KMS-11 (cell line): ENCODE results near the gene EPS8.

Experiments used
- H2AFZ ChIP-seq: fragments of 200-600 bp; sonication (generic); 2 replicates; pipeline ENCODE4 v1.6.1; 2016; ENCODE audit warnings: antibody characterized with exemption, mixed run types, low read depth
- H3K27ac ChIP-seq: fragments of 200-600 bp; sonication (generic); 2 replicates; pipeline ENCODE4 v1.6.1; 2016; ENCODE audit warnings: mild to moderate bottlenecking, mixed run types
- H3K27me3 ChIP-seq: fragments of 200-600 bp; sonication (generic); 2 replicates; pipeline ENCODE4 v1.6.1; 2017; ENCODE audit warnings: mild to moderate bottlenecking, low read depth, mixed run types, moderate library complexity; ENCODE audit not compliant: insufficient read depth
- H3K36me3 ChIP-seq: fragments of 200-600 bp; sonication (generic); 2 replicates; pipeline ENCODE4 v1.6.1; 2017; ENCODE audit warnings: mild to moderate bottlenecking, mixed run types; ENCODE audit not compliant: insufficient read depth
- H3K4me1 ChIP-seq: fragments of 200-600 bp; sonication (generic); 2 replicates; pipeline ENCODE4 v1.6.1; 2016; ENCODE audit warnings: mild to moderate bottlenecking, low read depth, mixed run types; ENCODE audit not compliant: poor library complexity, severe bottlenecking
- H3K4me2 ChIP-seq: fragments of 200-600 bp; sonication (generic); 2 replicates; pipeline ENCODE4 v1.7.0; 2016; ENCODE audit warnings: mild to moderate bottlenecking, mixed run types
- H3K4me3 ChIP-seq: fragments of 200-600 bp; sonication (generic); IDR thresholded peaks from 2 replicates; pipeline ENCODE4 v1.6.1; 2017; ENCODE audit warnings: low read depth, low read length, mixed read lengths; ENCODE audit not compliant: insufficient read depth
- H3K79me2 ChIP-seq: fragments of 200-600 bp; sonication (generic); 2 replicates; pipeline ENCODE4 v1.6.1; 2016; ENCODE audit warnings: low read depth, mixed run types; ENCODE audit not compliant: insufficient read depth
- H3K9ac ChIP-seq: fragments of 200-600 bp; sonication (generic); 2 replicates; pipeline ENCODE4 v1.6.1; 2016; ENCODE audit warnings: mild to moderate bottlenecking, mixed run types
- H4K20me1 ChIP-seq: fragments of 200-600 bp; sonication (generic); 2 replicates; pipeline ENCODE4 v1.6.1; 2016; ENCODE audit warnings: mild to moderate bottlenecking, mixed run types; ENCODE audit not compliant: insufficient read depth
- CTCF ChIP-seq: fragments of 200-600 bp; sonication (generic); conservative IDR thresholded peaks from 2 replicates; pipeline ENCODE4 v1.6.1; 2017; ENCODE audit warnings: low read depth, mild to moderate bottlenecking, antibody characterized with exemption, low read length, moderate library complexity, mixed read lengths

Gene EPS8

GRCh38 chr12:15720295-15720694, 68.9 kb downstream of the EPS8 start:
- H3K27me3 ChIP-seq, result no peaks in the 10 kb centered on the region
- TF ChIP-seq CTCF, result no peak
- H3K4me2 ChIP-seq, result no peak overlapping the region
- H3K4me3 ChIP-seq, result no peak overlapping the region
- no peak overlapping the region for H3K27ac ChIP-seq
- no peak overlapping the region for H3K9ac ChIP-seq
- no peak overlapping the region for H2AFZ ChIP-seq
- H3K4me1 ChIP-seq, result no peaks in the 10 kb centered on the region
- H3K36me3 ChIP-seq, result no peaks in the 10 kb centered on the region
- H4K20me1 ChIP-seq, result no peaks in the 10 kb centered on the region
- no peaks in the 10 kb centered on the region for H3K79me2 ChIP-seq

DNA sequence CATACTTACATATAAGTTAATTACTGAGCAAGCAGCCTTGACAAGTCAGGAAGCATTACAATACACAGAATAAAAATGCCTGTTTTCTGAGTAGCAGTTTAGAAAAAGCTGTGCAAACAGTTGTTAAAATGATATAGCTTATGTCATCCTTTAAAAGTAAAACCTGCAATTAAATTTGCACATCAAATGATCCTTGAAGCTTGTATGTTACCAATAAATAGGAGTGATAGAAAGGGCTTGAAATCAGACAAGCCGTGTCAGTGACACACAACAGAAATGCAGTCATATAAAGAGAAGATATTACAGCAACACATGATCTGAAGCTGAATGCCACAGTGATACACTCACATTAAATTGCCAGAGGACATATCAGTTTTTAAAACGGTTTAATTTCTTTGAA, 70.0 kb downstream of the EPS8 start:
- Histone ChIP-seq H3K4me2 (no peak overlapping the region), H3K4me1 (no peaks in the 10 kb centered on the region), H3K4me3 (no peak overlapping the region), H3K27me3 (no peaks in the 10 kb centered on the region), H4K20me1 (no peaks in the 10 kb centered on the region), H2AFZ (no peak overlapping the region), H3K9ac (no peak overlapping the region), H3K36me3 (no peaks in the 10 kb centered on the region), H3K27ac (no peak overlapping the region), H3K79me2 (no peaks in the 10 kb centered on the region)
- TF ChIP-seq CTCF, result no peak

DNA sequence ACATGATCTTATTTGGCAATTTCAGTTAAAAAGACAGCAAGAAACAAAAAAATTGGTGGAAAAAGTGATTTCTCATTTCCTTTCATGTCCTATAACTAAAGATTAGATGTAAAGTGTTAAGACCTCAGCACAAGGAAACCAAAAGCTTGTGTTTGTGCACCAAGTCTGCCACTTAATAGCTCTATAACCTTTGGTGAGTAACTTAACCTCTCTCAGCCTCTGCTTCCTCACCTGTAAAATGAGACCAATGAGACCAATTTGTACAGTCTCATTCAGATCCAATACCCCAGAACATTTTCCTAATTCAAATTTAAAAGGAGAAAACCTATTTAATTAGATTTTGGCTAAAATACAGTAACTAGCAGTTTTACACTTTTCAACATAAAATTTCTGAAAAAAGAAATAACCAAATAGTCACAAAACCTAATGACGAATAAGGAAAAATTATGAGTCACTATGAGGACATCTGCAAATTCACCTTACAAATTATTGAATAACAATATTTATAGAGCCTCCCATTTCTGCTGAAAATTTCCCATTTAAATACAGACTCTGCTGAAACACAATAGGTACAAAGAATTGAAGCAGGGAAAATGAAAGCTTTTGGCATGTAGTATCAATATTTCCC, 71.1 kb downstream of the EPS8 start:
- Histone ChIP-seq H3K27me3 (no peaks in the 10 kb centered on the region), H3K36me3 (no peaks in the 10 kb centered on the region), H3K9ac (no peak overlapping the region), H4K20me1 (no peaks in the 10 kb centered on the region), H3K4me2 (no peak overlapping the region), H3K79me2 (no peaks in the 10 kb centered on the region), H3K4me1 (no peaks in the 10 kb centered on the region), H2AFZ (no peak overlapping the region), H3K4me3 (no peak overlapping the region), H3K27ac (no peak overlapping the region)
- no peak for TF ChIP-seq CTCF

GRCh38 chr12:15716581-15716980, 72.6 kb downstream of the EPS8 start:
- no peaks in the 10 kb centered on the region for H3K27me3 ChIP-seq
- H3K27ac ChIP-seq, result no peak overlapping the region
- H3K36me3 ChIP-seq, result no peaks in the 10 kb centered on the region
- no peak overlapping the region for H3K4me3 ChIP-seq
- no peak overlapping the region for H3K9ac ChIP-seq
- no peaks in the 10 kb centered on the region for H4K20me1 ChIP-seq
- no peak overlapping the region for H2AFZ ChIP-seq
- H3K79me2 ChIP-seq, result no peaks in the 10 kb centered on the region
- H3K4me2 ChIP-seq, result no peak overlapping the region
- TF ChIP-seq CTCF, result no peak
- no peaks in the 10 kb centered on the region for H3K4me1 ChIP-seq
